ENCODE measurements around the gene PRDM15.

PRDM15 gene

GRCh38 chr21:41836166-41837015, 42.8 kb downstream of the PRDM15 start:
- no peak for DNase-seq

- DNase-seq = no peak
These were observed 43.4 kb downstream of the PRDM15 start for GRCh38 chr21:41835711-41836154.

GRCh38 chr21:41834926-41835663, 44.0 kb downstream of the PRDM15 start:
- no peak for DNase-seq

- no peak for DNase-seq
These were observed 44.8 kb downstream of the PRDM15 start for GRCh38 chr21:41834252-41834925.

GRCh38 chr21:41833497-41834115, 45.5 kb downstream of the PRDM15 start:
- DNase-seq = no peak

GRCh38 chr21:41832596-41833496, 46.3 kb downstream of the PRDM15 start:
- DNase-seq = no peak

- no peak for DNase-seq
These were observed 47.1 kb downstream of the PRDM15 start for GRCh38 chr21:41831866-41832595.

GRCh38 chr21:41831453-41831831, 47.7 kb downstream of the PRDM15 start:
- no peak for DNase-seq

- no peak for DNase-seq
These were observed 48.2 kb downstream of the PRDM15 start for GRCh38 chr21:41830764-41831452.

GRCh38 chr21:41830145-41830707, 48.9 kb downstream of the PRDM15 start:
- DNase-seq = no peak

- no peak for DNase-seq
These were observed 50.2 kb downstream of the PRDM15 start for GRCh38 chr21:41828884-41829360.

- DNase-seq = no peak
These were observed 50.9 kb downstream of the PRDM15 start for GRCh38 chr21:41827951-41828883.

GRCh38 chr21:41825881-41826280, 53.3 kb downstream of the PRDM15 start:
- DNase-seq = no peak

GRCh38 chr21:41825216-41825615, 53.9 kb downstream of the PRDM15 start:
- no peak for DNase-seq

- no peak for DNase-seq
These were observed 54.5 kb downstream of the PRDM15 start for GRCh38 chr21:41824466-41825207.

- no peak for DNase-seq
These were observed 55.2 kb downstream of the PRDM15 start for GRCh38 chr21:41823906-41824305.

- DNase-seq = no peak
These were observed 56.0 kb downstream of the PRDM15 start for GRCh38 chr21:41823166-41823565.

- DNase-seq = no peak
These were observed 57.2 kb downstream of the PRDM15 start for GRCh38 chr21:41821756-41822431.
